ENCODE measurements around the gene CDK14. TPM values are rescaled to one million over a fixed set of nuclear protein-coding genes. Genes with fewer than 3 reads are reported as not detected.

CDK14 gene
- total and polyA plus RNA-seq, 2 donors (not counting 1 experiment from before 2014, with no cell fraction given): 23.6 to 41.1 TPM

DNA sequence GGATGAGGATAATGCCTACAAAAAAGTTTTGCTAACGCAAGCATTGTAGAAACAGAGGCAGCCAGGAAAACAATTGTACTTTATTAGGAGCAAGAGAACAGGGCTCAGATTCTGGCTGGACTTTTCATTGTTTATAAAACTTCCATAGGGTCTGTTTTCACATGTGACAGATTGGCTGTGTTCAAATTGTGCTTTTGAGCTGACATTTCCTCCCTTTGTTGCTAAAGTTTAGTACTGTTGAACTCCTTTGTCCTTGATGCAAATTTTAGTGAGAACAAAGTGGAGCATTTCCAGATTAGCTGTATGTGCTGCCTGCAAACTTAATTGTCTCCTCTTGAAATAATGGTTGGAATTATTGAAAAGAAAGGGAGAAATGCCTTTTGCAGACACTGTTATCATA lies 447.1 kb downstream of the CDK14 start:
- DNase-seq (ENCODE audit: low read depth in 2 of 2): no peak
- Histone ChIP-seq H3K79me2 (ENCODE audit: control insufficient read depth, insufficient read depth, low read length) (no peaks in the 10 kb centered on the region), H3K4me2 (ENCODE audit: extremely low read depth, insufficient read depth, low read length) (no peak overlapping the region), H3K4me3 (replicated peaks in 1 of 4; ENCODE audit: control extremely low read depth in 1 of 4, insufficient read depth in 1 of 4, low read depth in 3 of 4, low read length in 4 of 4) (no peak overlapping the region), H3K36me3 (ENCODE audit: control insufficient read depth, insufficient read depth, low read length) (no peaks in the 10 kb centered on the region), H4K20me1 (ENCODE audit: control insufficient read depth, extremely low read depth, insufficient read depth, low read length) (no peaks in the 10 kb centered on the region), H3K27me3 (ENCODE audit: control insufficient read depth, insufficient read depth, low read length) (no peaks in the 10 kb centered on the region), H3K27ac (ENCODE audit: insufficient read depth, low read length) (no peak overlapping the region), H2AFZ (ENCODE audit: low read length) (no peak overlapping the region), H3K9me3 (ENCODE audit: control insufficient read depth, insufficient read depth, low read depth, low read length) (no peaks in the 10 kb centered on the region), H3K4me1 (ENCODE audit: control insufficient read depth, extremely low read depth, insufficient read depth, low read length) (no peaks in the 10 kb centered on the region), H3K9ac (ENCODE audit: insufficient read depth, low read length) (no peak overlapping the region)
- TF ChIP-seq EZH2 (IDR thresholded peaks at IDR 0.05; ENCODE audit: low read length, missing control alignments): no peak
- TF ChIP-seq, protein P1, sequence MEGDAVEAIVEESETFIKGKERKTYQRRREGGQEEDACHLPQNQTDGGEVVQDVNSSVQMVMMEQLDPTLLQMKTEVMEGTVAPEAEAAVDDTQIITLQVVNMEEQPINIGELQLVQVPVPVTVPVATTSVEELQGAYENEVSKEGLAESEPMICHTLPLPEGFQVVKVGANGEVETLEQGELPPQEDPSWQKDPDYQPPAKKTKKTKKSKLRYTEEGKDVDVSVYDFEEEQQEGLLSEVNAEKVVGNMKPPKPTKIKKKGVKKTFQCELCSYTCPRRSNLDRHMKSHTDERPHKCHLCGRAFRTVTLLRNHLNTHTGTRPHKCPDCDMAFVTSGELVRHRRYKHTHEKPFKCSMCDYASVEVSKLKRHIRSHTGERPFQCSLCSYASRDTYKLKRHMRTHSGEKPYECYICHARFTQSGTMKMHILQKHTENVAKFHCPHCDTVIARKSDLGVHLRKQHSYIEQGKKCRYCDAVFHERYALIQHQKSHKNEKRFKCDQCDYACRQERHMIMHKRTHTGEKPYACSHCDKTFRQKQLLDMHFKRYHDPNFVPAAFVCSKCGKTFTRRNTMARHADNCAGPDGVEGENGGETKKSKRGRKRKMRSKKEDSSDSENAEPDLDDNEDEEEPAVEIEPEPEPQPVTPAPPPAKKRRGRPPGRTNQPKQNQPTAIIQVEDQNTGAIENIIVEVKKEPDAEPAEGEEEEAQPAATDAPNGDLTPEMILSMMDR (conservative IDR thresholded peaks at IDR 0.05 in 1 of 2, IDR thresholded peaks at IDR 0.05 in 1 of 2; ENCODE audit: low read depth in 1 of 2, low read length in 2 of 2): no peak

DNA sequence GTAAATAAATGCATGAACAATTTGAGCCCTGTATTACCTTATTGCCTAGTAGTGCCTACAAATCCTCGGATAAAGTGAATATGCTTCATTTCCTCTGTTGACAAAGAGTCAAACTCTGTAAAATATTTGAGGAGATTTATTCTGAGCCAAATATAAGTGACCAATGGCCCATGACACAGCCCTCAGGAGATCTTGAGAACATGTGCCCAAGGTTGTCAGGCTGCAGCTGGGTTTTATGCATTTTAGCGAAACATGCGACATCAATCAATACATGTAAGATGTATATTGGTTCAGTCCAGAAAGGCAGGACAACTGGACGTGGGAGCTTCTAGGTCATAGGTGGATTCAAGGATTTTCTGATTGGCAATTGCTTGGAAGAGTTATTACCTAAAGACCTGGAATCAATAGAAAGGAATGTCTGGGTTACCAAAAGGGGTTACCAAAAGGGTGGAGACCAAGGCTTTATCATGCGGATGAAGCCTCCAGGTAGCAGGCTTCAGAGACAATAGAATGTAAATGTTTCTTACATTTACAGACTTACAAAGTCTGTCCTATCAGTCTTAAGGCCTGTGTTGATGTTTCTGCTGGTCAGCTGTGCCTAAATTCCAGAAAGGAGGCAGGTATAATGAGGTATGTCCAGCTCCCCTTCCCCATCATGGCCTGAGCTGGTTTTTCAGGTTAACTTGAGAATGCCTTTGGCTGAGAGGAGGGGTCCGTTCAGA lies 448.0 kb downstream of the CDK14 start:
- Histone ChIP-seq H3K4me1 (ENCODE audit: control insufficient read depth, extremely low read depth, insufficient read depth, low read length) (no peaks in the 10 kb centered on the region), H4K20me1 (ENCODE audit: control insufficient read depth, extremely low read depth, insufficient read depth, low read length) (no peaks in the 10 kb centered on the region), H3K4me2 (ENCODE audit: extremely low read depth, insufficient read depth, low read length) (no peak overlapping the region), H3K79me2 (ENCODE audit: control insufficient read depth, insufficient read depth, low read length) (no peaks in the 10 kb centered on the region), H3K27me3 (ENCODE audit: control insufficient read depth, insufficient read depth, low read length) (no peaks in the 10 kb centered on the region), H3K9ac (ENCODE audit: insufficient read depth, low read length) (no peak overlapping the region), H2AFZ (ENCODE audit: low read length) (no peak overlapping the region), H3K36me3 (ENCODE audit: control insufficient read depth, insufficient read depth, low read length) (no peaks in the 10 kb centered on the region), H3K9me3 (ENCODE audit: control insufficient read depth, insufficient read depth, low read depth, low read length) (no peaks in the 10 kb centered on the region), H3K27ac (ENCODE audit: insufficient read depth, low read length) (no peak overlapping the region), H3K4me3 (replicated peaks in 1 of 4; ENCODE audit: control extremely low read depth in 1 of 4, insufficient read depth in 1 of 4, low read depth in 3 of 4, low read length in 4 of 4) (no peak overlapping the region)
- no peak for DNase-seq (ENCODE audit: low read depth in 2 of 2)
- TF ChIP-seq EZH2 (IDR thresholded peaks at IDR 0.05; ENCODE audit: low read length, missing control alignments): no peak
- TF ChIP-seq, protein P1 (conservative IDR thresholded peaks at IDR 0.05 in 1 of 2, IDR thresholded peaks at IDR 0.05 in 1 of 2; ENCODE audit: low read depth in 1 of 2, low read length in 2 of 2): no peak

DNA sequence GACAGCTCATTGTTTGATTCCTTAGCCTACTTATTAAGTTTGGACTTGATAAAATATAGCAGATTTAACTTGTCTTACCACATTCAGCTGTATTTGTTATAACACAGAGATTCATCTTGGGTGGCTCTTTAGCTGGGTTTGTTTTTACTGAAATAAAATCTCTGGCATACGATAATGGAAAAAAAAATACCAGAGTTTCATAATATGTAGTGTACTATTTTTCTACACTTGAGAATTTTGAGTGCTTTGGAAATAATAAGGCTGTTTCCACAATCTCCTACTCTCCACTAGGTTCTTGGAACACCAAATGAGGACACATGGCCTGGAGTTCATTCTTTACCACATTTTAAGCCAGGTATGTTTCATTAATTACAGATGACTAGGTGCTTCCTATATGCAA lies 449.5 kb downstream of the CDK14 start:
- Histone ChIP-seq H3K4me3 (replicated peaks in 1 of 4; ENCODE audit: control extremely low read depth in 1 of 4, insufficient read depth in 1 of 4, low read depth in 3 of 4, low read length in 4 of 4) (no peak overlapping the region), H2AFZ (ENCODE audit: low read length) (no peak overlapping the region), H3K9ac (ENCODE audit: insufficient read depth, low read length) (no peak overlapping the region), H3K79me2 (ENCODE audit: control insufficient read depth, insufficient read depth, low read length) (no peaks in the 10 kb centered on the region), H3K27me3 (ENCODE audit: control insufficient read depth, insufficient read depth, low read length) (no peaks in the 10 kb centered on the region), H3K36me3 (ENCODE audit: control insufficient read depth, insufficient read depth, low read length) (no peaks in the 10 kb centered on the region), H3K27ac (ENCODE audit: insufficient read depth, low read length) (no peak overlapping the region), H3K4me2 (ENCODE audit: extremely low read depth, insufficient read depth, low read length) (no peak overlapping the region), H3K4me1 (ENCODE audit: control insufficient read depth, extremely low read depth, insufficient read depth, low read length) (no peaks in the 10 kb centered on the region), H3K9me3 (ENCODE audit: control insufficient read depth, insufficient read depth, low read depth, low read length) (no peaks in the 10 kb centered on the region), H4K20me1 (ENCODE audit: control insufficient read depth, extremely low read depth, insufficient read depth, low read length) (no peaks in the 10 kb centered on the region)
- TF ChIP-seq, protein P1 (conservative IDR thresholded peaks at IDR 0.05 in 1 of 2, IDR thresholded peaks at IDR 0.05 in 1 of 2; ENCODE audit: low read depth in 1 of 2, low read length in 2 of 2): no peak
- TF ChIP-seq EZH2 (IDR thresholded peaks at IDR 0.05; ENCODE audit: low read length, missing control alignments): no peak
- no peak for DNase-seq (ENCODE audit: low read depth in 2 of 2)

Measured in fibroblast of lung (primary cell).